GM12873 (cell line): ENCODE measurements around the gene PDE11A.

ENCODE experiments used
- CTCF ChIP-seq: IDR thresholded peaks from 2 replicates; pipeline ENCODE4 v1.5.1; 2012; ENCODE audit warnings: low read depth, mild to moderate bottlenecking, moderate library complexity, low read length, control low read depth; ENCODE audit not compliant: insufficient read depth; ENCODE audit errors: missing control alignments

Gene PDE11A

GRCh38 chr2:177900082-177900481 is 172.5 kb downstream of the PDE11A start:
- TF ChIP-seq CTCF, result no peak

GRCh38 chr2:177897278-177897677 is 175.3 kb downstream of the PDE11A start:
- TF ChIP-seq CTCF, result no peak

DNA sequence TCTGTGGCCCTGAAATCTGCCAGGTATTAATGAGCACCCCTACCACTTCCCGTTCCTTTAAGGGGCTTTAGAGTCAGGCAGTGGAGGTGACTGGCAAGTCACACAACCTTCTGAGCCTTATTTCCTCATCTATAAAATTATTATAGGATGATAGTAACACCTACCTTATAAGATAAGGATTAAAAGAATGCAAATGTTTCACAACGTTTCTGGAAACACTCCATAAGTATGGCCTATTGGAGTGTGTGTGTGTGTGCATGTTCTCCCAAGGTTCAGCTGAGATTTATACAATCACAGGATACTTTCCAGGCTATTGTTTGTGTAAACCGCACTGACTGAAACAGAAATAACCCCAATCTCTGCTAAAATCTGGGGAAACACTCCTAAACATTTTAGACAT is 176.0 kb downstream of the PDE11A start:
- no peak for TF ChIP-seq CTCF

GRCh38 chr2:177894546-177894945 is 178.0 kb downstream of the PDE11A start:
- no peak for TF ChIP-seq CTCF

- no peak for TF ChIP-seq CTCF
Observed at GRCh38 chr2:177893880-177894279, 178.7 kb downstream of the PDE11A start.

DNA sequence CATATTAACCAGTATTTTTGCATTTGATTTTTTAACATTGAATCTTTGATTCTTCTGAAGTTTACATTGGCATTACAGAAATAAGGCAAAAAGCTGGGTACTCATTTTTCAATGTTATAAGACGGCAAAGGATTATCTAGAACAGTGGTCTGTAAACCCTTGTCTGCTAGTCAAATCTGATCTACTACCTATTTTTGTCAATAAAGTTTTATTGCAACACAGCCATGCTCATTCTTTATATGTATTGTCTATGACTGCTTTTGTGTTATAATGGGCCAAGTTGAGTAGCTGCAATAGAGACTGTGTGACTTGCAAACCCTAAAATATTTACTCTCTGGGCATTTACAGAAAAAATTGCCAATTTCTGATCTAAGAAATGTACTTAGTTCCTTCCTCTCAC is 181.0 kb downstream of the PDE11A start:
- no peak for TF ChIP-seq CTCF

DNA sequence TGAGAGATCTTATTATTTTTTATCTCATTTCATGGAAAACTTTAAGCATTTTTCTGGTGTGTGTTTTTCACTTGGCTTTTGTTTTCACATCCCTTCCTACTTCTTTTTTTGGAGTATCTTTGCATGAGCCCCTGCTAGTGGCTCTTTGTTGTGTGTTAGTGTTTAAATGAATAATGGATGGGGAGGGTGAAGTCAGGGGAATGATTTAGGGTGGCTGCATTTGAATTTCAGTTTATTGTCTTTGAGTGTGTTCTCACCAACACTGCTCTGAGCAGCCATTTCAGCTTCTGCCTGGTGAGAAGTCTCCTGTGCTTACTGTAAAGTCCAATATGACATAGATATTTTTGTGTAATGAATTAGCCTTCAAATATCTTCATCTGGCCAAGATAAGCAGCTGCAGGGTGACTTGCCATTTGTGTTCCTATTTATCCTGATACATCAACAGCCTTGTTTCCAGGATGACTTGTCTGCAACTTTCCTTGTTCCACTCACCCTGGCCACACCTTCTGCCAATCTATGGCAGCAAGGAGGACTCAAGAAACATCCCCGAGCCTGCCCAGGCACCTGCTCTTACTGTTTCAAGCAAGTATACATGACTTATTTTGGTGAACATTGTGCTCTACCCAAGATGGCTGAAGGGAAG is 182.6 kb downstream of the PDE11A start:
- no peak for TF ChIP-seq CTCF

DNA sequence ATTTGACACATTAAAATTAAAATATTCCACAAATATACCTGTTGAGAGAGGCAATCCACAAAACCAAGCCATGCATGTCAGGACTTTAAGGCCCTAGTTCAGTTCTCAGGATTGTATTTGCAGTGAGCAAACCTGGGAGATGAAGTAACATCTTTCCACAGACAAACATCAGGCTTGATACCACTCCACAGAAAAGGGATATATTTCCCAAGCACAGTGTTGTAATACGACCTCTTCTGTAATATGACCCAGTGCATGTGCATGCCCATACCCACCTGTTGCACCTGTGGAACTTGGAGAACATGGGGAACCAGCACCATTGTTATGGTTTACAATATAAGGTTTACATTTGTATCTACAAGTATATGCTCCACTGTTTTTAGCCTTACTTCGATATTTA is 184.0 kb downstream of the PDE11A start:
- no peak for TF ChIP-seq CTCF
